ENCODE data around the gene CELSR2. TPM values are rescaled to one million over a fixed set of nuclear protein-coding genes. Genes with fewer than 3 reads are reported as not detected.
A peak's percentile ranks its signal among the peaks of the same experiment; 100 is the strongest.
"Not testable (repeated sequence)": the region's sequence is repeated elsewhere in the genome, so short reads cannot be mapped to it uniquely, and the experiment has no call there.

The CELSR2 gene
- polyA plus RNA-seq, 4 donors = 5.8 to 39.7 (median 30.7) TPM

DNA sequence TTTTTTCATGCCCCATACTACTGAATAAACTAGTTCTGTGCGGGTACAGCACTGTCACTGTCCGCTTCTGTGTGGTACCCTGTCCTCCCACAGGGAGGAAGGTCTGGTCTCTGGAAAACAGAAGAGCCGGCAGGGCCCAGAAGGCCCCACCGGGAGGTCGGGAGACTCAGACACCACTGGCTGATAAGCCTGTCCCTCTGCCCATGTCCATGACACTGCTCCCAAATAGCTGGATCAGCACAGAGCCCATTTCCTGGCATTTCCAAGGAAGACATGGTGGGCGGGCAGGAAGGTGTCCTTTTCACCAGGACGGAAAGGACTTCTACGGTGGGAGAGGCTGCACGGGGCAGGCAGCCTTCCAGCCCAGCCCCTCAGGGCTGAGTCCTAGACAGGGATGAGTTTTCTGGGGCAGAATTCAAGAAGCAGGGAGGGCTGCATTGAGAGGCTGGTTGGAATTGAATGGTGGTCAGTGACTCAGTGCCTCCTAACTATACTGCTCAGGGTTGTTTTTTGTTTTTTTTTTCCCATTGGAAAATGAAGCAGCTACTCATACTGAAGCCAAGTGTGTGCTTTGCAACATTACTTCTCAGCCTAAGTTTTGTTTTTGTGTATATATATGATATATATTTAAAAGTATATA is 26.5 kb downstream of the CELSR2 start:
- DNase-seq (ENCODE audit: low read depth in 4 of 4, low spot score in 3 of 4) = no peak

DNA sequence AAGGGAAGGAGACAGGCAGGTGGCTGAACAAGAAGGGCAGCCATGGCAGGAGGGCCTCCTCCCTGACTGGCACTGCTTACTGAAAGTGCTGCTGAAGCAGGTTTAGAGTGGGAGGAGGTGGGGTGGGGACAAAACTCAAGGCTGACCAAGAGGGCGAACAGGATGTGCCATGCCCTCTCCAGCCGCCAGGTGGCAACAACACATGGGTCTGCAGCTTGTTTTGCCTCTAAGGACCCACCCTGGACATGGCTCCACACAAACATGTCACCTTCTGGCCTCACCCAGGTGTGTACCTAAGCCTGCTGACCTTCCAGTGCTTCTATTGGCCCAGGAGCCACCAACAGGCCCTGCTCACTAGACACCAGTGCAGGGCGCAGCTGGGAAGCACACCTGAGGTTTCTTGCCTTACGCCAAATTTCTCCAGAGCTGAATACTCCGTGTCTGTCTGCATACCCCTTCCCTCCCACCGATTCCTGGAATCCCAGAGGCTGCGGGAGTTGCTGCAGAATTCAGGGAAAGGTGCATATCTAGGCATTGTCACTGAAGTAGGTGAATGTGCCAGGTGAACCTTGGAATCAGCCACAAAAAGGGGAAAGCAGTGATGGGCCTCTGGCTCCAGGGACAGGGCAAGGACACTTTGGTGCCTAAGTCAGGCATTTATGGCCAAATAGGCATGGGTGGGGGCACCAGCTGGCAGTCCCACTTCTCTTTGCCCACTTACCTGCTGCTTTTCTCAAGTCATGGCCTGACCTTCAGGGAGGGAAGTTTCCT is 28.3 kb downstream of the CELSR2 start:
- no peak for DNase-seq (ENCODE audit: low read depth in 4 of 4, low spot score in 3 of 4)

DNA sequence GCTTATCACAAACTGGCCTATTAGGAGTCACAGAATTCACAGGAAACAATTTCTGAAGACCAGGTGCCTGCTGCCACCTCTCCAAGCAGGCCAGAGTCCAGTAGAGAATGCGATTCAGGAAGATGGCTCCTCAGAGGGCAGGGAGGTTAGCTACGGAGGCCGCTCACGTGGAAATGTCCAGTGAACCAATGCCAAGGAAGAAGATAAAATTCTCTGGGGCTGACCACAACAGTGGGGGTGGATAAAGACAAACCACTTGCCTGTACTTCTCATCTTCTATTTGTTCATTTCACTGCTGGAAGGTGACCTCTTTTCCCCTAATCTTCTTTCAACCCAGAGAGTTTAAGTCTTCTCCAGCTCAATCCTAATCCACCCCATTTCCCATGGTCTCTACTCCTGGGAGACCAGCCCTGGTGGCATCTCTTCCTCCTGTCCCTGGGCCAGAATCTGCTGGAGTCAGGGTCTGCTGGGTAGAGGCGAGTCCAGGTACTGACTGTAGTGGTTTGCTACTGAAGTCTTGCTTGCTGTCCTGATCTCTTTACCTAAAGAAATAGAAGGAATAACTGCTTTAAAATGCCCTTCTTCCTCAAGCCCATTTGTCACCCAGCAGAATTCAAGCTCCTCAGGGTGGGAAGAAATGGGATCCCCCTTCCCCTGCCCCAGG is 30.4 kb downstream of the CELSR2 start:
- DNase-seq (ENCODE audit: low read depth in 4 of 4, low spot score in 3 of 4) = no peak

DNA sequence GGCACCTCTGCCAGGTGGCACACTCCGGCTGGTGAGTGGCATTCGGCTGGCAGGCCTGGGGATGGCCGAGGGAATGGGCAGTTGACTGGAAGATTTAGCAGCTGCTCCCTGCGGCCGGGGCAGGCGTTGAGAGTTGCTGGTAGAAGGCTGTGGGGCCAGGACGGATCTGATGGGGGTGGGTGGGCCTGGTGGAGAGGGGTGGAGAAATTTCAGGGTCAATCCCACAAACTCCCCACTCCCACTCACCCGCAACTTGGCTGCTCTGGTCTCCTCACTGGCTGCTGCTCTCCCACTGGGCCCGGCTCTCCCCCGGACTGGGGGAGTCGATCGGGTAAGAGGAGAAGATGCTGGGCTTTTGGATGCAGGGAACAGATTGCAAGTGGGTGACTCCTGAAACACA is 31.5 kb downstream of the CELSR2 start:
- DNase-seq (ENCODE audit: low read depth in 4 of 4, low spot score in 3 of 4) = no peak

DNA sequence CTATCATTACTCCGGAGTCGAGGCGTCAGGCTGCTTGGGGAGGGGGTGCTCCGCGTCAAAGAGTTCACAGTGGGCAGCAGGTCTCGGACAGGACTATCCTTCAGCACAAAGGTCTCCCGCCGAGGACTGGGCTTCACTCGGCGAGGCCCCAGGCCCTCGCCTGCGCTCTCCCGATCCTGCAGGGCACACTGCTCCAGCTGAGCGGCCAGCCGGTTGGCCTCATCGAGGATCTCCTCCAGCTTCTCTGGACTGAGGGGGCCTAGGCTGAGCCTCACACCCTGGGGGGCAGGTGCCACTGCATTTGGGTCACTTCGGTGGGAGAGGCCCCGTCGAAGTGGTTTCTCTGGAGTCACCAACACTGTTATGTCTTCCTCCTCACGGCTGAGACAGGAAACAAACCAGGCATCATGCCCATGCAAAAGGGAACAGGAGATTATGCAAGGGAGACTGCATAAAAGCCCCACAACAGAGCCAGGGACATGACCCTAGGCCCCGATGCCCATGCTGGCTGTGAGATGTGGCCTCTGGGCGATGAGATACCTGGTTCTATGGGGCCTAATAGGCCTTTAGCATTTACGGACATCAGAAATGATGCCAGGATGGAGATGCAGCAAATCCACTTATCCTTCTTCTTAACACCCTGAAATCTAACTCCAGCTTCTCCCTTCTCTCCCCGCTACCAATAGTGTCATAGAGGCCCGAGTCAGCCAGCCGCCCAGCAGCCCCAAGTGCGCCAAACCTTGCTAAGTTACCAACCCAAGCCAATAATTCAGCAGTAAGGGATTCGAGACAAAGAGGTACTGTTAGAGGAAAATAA is 32.5 kb downstream of the CELSR2 start:
- DNase-seq (ENCODE audit: low read depth in 4 of 4, low spot score in 3 of 4) = no peak

DNA sequence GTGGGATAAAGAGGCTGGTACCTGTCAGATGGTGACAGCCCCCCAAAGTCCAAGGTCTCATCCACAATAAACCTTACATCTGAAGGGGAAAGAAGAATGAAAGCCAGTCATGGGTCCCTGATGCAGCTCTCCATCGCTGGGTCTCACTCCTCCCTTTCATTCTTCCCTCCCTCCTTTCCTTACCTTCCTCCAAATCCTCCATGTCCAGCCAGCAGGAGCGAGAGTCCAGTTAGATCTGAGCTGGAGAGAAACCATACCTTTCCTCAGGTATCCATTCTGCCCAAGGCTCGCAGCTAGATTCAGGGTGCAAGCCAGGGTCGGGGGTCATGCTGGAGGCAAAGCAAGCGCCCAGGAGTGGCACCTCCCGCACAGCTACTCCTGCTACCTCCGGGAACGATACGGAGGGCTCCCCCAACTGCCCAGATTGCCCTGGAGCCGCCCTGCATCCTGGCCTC is 33.2 kb downstream of the CELSR2 start:
- DNase-seq (ENCODE audit: low read depth in 4 of 4, low spot score in 3 of 4) = no peak

DNA sequence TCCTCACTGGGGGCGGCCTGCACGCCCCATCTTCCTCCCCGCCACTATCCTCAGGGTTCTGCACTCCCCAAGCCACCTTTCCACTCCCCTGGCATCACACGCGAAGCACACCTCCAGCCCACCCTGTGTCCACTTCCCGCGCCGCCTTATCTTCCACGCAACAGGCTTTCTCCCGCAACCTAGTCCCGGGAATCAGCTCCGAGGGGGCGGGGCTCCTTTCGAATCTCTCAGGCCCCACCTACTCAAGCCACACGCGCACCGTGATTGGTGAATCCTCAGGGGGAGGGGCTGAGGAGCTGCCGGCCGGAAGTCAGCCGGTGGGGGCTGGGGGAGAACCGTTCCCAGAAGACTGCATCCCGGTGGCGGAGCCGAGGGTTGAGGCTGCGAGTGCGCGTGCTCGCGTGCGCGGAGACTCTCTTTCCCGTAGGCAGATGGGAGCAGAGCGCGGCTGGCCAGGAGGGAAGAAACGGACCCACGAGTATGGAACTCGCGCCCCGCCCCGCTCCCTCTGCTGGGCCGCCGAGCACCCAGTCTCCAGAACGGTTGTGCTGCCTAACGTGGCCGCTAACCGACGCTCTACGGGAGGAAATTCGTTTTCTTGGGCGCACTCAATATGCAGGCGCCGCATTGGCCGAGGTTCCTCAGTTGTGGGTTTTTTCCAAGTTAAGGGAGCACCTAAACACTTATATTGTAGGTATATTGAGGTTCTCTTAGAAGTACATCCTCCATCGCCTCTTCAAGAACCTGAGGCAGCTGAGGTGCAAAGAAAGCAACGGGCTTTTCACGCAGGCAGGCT is 33.8 kb downstream of the CELSR2 start, which contains the start of gene PSRC1:
PSRC1 (minus strand) TSS at position 194 of the 796 bp plus-strand sequence.
- DNase-seq (ENCODE audit: low read depth in 4 of 4, low spot score in 3 of 4) = peak; percentile 90 to 92 (median 90)

DNA sequence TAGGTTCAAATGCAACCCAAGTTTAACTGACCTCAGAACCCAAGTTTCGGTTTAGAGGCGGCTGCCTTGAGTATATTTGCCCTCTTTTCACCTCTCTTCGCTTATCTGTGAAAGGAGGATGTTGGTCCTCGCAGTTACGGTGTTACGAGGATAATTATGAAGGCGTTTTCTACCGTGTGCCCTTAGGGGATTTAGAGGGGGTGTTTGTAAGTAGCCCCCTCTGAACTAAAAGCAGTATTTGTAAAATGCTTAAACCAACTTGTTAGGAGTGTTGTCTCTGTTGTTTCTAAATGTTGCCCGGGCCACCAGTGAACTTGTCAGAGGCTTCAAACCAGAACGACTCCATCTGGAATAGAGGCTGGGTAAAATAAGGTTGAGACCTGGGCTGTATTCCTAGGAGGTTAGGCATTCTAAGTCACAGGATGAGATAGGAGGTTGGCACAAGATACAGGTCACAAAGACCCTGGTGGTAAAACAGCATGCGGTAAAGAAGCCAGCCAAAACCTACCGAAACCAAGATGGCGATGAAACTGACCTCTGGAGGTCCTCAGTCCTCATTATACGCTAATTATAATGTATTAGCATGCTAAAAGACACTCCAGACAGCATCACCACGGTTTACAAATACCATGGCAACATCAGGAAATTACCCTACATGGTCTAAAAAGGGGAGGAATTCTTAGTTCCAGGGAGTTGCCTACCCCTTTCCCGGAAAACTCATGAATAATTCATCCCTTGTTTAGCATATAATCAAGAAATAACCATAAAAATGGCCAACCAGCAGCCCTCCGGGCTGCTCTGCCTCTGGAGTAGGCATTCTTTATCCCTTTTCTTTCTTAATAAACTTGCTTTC is 34.6 kb downstream of the CELSR2 start:
- no peak for DNase-seq (ENCODE audit: low read depth in 4 of 4, low spot score in 3 of 4)

GRCh38 chr1:109286762-109287161 is 37.4 kb downstream of the CELSR2 start:
- DNase-seq (ENCODE audit: low read depth in 4 of 4, low spot score in 3 of 4) = not testable (repeated sequence)

DNA sequence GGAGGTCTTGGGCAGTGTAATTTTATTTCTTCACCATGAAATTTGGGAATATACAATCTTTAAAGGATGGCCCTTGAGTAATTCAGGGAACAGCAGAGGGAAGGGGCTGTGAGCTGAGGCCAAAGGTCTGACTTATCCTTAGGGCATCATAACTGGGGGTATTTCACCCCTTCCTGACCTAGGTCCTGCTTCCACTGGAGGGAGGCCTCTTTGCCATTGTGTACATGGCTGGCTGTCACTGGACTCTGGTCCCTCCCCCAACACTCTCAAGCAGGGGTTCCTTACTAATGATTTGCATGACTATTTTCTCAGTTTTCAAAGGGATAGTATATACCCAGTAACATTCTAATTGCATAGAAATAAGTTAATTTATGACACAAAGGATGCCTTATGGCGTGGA is 40.8 kb downstream of the CELSR2 start:
- no peak for DNase-seq (ENCODE audit: low read depth in 4 of 4, low spot score in 3 of 4)

DNA sequence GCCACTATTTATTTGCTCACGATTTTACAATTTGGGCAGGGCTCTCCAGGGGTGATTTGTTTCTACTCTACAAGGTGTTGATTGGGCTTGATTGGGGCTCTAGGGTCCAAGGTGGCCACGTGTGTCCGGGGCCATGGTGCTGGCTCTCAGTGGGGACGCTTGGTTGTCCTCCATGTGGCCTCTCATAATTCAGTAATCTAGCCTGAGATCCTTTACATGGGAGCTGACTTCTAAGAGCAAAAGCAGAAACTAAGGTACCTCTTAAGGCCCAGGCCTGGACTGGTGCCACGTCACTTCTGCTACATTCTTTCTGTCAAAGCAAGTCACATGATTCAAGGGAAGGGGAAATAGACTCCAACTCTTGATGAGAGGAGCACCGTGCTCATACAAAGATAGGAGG is 41.7 kb downstream of the CELSR2 start:
- DNase-seq (ENCODE audit: low read depth in 4 of 4, low spot score in 3 of 4) = no peak

DNA sequence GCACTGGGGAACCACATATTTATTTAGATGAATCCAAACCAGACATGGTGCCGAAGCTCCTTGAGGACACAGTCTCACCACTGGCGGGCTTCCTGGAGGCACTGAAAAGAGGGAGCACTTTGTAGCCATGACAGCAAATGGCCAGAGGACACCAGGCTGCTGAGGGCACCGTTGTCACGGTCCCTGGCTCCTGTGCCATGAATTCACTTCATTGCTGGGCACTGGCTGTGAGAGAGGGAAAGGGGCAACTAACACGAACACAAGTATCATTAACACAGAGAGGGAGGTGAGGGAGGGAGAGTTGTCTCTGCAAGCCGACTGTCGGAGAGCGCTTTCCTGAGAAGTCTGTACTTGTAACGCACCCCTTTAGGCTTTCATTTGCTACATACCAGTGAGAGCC is 43.0 kb downstream of the CELSR2 start:
- DNase-seq (ENCODE audit: low read depth in 4 of 4, low spot score in 3 of 4) = no peak

GRCh38 chr1:109293026-109293425 is 43.7 kb downstream of the CELSR2 start:
- DNase-seq (ENCODE audit: low read depth in 4 of 4, low spot score in 3 of 4) = no peak

DNA sequence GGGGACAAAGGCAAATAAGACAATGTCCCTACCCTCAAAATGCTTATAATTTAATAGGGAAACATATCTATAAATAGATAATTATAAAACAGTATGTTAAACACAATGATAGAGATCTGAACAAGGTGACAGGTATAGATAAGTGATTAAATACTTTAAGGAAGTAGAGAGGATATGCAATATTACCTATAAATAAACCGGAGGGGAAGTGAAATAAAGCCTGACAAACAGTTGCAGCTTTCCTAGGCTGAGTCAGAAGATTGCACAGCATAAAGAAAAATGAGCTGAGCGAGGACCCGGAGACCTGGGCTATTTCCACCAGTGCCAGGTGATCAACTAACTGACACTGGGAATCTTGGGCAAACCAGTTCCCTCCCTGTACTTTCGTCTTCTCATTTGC is 45.1 kb downstream of the CELSR2 start:
- no peak for DNase-seq (ENCODE audit: low read depth in 4 of 4, low spot score in 3 of 4)

DNA sequence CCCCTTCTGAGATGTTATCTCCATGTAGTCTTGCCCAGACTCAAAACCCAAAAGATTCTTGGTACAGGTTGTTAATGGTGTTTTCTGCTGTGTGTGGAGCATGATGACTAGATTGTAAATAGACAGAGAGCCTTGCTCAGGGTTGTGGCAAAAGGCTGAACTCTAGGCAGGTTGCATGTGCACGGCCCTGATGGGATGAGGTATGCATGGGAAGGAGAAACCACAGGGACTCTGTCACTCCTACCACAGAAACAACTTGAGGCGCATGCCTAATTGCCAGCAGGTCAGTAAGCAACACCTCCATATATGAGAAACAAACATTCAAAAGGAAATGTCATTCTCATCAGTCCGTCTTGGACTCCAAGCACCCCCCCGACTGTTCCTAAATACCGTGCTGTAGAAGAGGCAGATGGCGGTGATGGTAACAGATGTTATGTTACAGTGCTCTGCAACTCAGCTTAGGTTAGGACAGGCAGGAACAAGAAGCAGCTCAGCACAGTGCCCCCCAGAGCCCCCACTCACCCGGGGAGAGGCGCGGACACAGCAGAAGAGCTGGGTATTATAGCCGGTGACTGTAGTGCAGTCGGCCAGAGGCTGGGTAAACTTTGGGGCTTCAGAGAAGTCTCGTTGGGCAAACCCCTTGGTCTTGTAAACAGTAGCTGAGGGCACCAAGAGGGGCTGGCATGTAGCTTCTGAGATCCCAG is 46.5 kb downstream of the CELSR2 start:
- no peak for DNase-seq (ENCODE audit: low read depth in 4 of 4, low spot score in 3 of 4)

- DNase-seq (ENCODE audit: low read depth in 4 of 4, low spot score in 3 of 4) = no peak
These were observed 47.4 kb downstream of the CELSR2 start for GRCh38 chr1:109296782-109297181.

DNA sequence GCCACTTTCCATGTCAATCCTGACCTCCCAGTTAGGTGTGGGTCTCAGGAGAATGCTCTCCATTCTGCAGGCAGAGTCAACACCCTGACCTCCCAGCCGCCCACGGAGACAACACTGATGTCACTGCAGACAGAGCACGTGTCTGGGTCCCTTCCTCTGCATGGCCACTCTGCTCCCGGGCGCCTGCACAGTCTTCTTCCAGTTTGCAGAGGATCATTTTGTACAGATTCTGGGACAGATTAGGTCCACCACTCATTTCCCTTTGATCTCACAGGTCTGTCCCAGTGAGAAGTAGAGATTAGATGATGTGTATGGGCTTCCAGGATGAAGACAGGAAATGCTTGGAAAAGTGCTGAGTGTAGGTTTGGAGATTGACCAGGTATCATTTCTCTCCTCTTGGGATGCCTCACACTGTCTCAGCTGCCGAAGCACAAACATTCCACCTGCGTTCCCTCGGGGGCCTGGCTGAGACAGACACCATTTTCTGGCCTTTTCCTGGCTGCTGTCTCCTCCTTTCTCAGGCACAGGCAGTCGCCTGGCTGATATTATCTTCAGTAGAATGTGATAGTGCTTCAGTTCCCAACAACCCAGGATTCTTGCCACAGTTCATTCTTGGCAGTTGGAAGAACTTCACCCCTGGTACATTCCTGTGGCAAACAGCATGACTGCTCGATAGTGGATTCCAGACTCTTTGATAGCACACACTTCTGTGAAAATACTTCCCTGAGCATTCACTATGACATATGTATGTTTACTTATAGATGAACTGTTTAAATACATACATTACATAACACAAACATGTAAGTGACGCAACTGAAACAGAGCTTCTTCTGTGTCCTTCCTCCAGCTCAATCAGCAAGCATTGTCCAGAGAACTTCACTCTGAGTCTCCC is 49.6 kb downstream of the CELSR2 start:
- DNase-seq (ENCODE audit: low read depth in 4 of 4, low spot score in 3 of 4) = no peak
